HG03103 (cell line): ENCODE results near the gene AAGAB.
"Not testable (repeated sequence)": the region's sequence is repeated elsewhere in the genome, so short reads cannot be mapped to it uniquely, and the experiment has no call there.

Experiments used
- ATAC-seq: cut with Tn5 transposase; IDR thresholded peaks from one replicate; pipeline ENCODE4 v1.9.1; 2021; ENCODE audit warnings: low read depth; ENCODE audit not compliant: unreplicated experiment

Gene AAGAB

GRCh38 chr15:67254238-67255175 lies at the start of gene AAGAB, which contains the start of gene IQCH:
Gene AAGAB (minus strand): TSS chr15:67254661. CDS start chr15:67254631, 30 bp downstream.
Gene IQCH (plus strand): TSS chr15:67254786. CDS start chr15:67254897, 111 bp downstream.
- ATAC-seq = peak; percentile 93

- no peak for ATAC-seq
These were observed 49.3 kb upstream of the AAGAB start for GRCh38 chr15:67303490-67304363.

GRCh38 chr15:67300266-67301025 lies 46.0 kb upstream of the AAGAB start:
- no peak for ATAC-seq

- no peak for ATAC-seq
These were observed 42.2 kb upstream of the AAGAB start for GRCh38 chr15:67296684-67297083.

- no peak for ATAC-seq
These were observed 41.7 kb upstream of the AAGAB start for GRCh38 chr15:67296188-67296587.

- no peak for ATAC-seq
These were observed 35.9 kb upstream of the AAGAB start for GRCh38 chr15:67290319-67290718.

GRCh38 chr15:67286400-67286799 lies 31.9 kb upstream of the AAGAB start:
- not testable (repeated sequence) for ATAC-seq

- not testable (repeated sequence) for ATAC-seq
These were observed 31.2 kb upstream of the AAGAB start for GRCh38 chr15:67285625-67286024.

- ATAC-seq = no peak
These were observed 27.3 kb upstream of the AAGAB start for GRCh38 chr15:67281714-67282113.

- no peak for ATAC-seq
These were observed 25.8 kb upstream of the AAGAB start for GRCh38 chr15:67280217-67280616.

- no peak for ATAC-seq
These were observed 22.2 kb upstream of the AAGAB start for GRCh38 chr15:67276666-67277065.

- ATAC-seq = no peak
These were observed 19.8 kb upstream of the AAGAB start for GRCh38 chr15:67274236-67274635.

GRCh38 chr15:67267951-67268941 lies 13.8 kb upstream of the AAGAB start:
- no peak for ATAC-seq

- ATAC-seq = no peak
These were observed 13.0 kb upstream of the AAGAB start for GRCh38 chr15:67267440-67267839.

GRCh38 chr15:67266870-67267269 lies 12.4 kb upstream of the AAGAB start:
- no peak for ATAC-seq

GRCh38 chr15:67259806-67260205 lies 5.3 kb upstream of the AAGAB start:
- ATAC-seq = no peak

- ATAC-seq = no peak
These were observed 4.9 kb upstream of the AAGAB start for GRCh38 chr15:67259379-67259778.

GRCh38 chr15:67258412-67258811 lies 4.0 kb upstream of the AAGAB start:
- not testable (repeated sequence) for ATAC-seq

- no peak for ATAC-seq
These were observed 1.6 kb upstream of the AAGAB start for GRCh38 chr15:67256051-67256450.
